NOMO-1 (cell line): ENCODE results near the gene NALCN.
A peak's percentile ranks its signal among the peaks of the same experiment; 100 is the strongest.

ENCODE experiments used
- DNase-seq, 2 experiments: peaks; one replicate each; lab custom pipeline; 2025; ENCODE audit not compliant: unreplicated experiment in 2 of 2; lab: John Stamatoyannopoulos, UW

The NALCN gene

DNA sequence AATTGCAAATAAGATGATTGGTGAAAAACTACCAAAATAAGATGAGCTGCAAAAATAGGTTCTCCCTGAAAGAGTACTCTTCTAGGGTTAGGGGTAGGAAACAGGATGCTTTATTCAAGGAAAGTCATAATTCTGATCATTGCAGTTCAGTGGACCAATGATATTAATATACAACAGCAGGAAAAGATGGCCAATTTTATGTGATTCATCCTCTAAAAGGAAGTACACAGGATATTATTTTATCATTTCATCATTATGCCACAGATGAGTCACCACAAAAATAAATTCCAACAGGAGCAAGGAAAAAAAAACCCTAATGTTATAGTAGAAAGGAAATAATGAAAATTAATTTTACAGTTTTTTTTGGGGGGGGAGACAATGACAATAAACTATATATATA is 205.0 kb downstream of the NALCN start:
- no peak for DNase-seq

DNA sequence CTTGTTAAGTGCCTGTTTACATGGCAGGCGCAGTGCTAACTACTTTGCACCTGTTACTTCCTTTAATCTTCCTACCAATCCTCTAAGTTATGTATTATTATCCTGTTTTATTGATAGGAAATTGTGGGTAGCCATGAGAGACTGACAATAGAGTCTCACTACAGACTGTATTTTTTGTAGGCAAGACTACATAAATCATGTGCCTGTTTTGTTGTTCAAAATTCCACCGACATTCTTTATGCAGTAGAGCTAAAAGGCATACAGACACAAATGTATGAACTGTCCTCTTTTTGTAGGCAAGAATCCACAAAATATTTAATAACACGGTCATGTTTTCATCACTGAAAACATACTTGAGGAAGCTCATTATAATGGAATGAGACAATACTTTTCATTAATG is 205.5 kb downstream of the NALCN start:
- DNase-seq = no peak

DNA sequence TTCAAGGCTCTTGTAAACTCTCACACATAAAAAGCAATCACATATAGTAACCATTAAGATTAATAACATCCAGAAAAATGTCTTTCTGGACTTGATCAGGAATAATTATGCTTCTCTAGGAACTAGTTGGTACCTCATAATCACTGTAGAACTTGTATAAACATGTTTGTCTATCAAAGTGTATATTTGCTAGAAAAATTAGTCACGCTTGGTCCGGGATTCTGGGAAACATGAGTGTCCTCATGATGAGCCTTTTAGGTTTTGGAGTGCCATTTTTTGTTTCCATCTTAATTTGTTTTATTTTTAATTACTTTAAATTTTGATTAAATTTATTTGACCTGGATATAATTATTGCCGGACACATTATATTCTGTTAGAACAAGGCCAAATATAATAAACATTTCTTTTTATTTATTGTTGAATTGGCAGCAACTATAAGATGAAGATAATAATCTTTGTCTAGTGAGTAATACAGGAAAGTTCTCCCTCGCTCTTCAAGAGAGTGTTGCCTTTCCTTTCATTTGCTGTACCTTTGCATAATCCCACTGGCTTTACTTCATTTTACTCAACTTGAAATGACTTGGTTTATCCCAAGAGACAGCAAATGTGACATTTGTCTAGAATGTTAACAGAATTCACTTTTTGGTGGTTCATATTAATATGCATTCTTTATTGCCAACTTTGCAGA is 207.0 kb downstream of the NALCN start:
- no peak for DNase-seq

DNA sequence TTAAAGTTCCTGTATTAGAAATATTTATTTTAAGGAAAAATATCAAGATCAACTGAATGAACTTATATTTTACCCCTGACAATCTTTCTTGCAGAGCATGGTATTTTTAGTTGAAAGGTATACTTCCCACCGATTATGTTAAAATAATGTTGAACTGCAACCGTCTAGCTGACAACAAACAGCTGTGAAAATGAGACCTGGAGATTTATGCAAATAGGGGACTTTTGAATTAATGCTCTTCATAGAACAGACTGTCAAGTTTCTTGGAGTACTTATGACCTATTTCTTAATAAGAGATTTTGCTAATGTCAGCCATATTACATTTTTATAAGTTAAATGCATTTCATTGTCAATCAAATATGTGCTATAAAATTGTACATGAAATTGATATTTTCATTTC is 210.9 kb downstream of the NALCN start:
- no peak for DNase-seq

DNA sequence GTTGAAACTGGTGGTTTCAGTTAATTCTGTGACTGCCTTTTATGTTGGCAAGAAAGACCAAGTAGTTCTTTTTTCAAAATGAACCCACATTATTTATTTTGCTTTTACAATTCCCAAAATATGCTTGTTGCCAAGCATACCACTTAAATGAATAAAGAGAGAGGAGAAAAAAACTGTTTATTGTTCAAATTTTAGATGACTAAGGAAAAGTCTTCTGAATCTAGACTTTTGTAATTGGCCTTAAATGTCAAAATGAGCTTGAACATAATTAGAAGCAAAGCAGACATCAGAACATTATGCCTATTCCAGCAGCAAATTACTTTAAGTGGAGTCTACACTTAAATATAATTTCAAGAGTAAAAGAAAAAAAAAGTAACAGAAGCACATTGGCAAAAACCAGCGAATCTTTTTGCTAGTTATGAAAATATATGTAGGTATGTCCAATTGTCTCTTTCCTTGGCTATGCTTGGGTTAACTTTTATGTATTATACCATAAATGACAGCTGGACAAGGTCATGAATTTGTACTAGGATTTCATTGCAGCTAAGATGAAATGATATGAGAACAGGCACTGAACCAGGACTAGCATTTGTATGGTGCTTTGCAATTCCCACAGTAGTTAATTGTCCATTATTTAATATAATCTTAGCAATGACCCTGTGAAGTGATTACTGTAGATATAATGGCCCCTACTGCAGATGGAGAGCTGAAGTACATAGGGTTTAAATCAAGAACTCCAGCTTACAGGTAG is 211.9 kb downstream of the NALCN start:
- no peak for DNase-seq

DNA sequence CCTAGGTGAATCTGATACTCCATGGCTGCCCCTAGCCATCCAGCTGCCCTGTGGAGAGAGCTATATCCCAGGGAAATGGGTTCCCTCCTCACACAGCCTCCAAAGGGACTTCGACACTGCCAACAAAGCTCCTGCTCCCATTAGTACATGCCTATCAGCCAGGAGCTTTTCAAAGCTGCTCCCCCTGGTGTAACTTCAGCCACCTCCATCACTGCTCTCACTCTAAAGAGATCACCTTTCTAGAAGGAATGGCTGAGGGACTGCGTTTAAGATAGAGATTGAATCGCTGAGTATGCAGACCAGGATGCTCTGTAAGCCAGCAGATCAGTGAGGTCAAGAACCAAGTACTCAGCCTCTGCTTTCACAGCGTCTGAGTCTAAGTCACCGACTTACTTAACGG is 213.7 kb downstream of the NALCN start:
- DNase-seq = no peak

DNA sequence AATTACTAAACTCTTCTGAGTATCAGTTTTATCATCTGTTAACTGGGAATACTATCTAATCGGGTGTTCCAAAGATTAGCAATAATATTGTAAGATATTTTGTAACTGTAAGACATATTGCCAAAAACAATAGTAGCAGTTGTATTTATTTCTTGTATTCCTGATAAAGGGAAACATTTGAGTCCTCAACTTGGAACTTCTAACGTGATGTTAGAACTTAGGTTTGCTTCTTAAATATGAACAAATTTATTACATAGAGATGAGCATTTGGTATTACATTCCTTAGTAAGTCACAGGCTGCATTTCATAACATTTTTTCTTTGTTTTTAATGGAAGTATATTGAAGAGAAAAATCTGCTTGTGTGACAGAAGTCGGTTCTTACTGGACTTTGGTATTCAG is 225.3 kb downstream of the NALCN start:
- no peak for DNase-seq

DNA sequence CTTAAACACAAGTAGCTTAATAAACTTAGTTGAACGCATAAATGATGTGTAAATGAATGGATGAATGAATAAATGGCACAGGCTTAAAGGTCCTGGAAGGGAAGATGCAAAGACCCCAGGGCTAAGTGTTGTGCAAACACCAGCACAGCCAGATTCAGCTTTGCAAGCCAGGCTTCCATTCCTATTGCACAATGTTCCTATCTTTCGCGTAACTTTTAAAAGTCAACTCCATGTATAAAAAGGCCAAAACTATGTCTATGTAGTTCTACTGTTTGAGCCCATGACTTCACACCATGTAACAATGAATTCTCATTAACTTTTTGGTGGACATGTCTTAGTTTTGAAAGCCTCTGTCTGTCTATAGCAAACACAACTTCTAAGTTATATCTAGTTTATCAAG is 226.0 kb downstream of the NALCN start:
- no peak for DNase-seq

DNA sequence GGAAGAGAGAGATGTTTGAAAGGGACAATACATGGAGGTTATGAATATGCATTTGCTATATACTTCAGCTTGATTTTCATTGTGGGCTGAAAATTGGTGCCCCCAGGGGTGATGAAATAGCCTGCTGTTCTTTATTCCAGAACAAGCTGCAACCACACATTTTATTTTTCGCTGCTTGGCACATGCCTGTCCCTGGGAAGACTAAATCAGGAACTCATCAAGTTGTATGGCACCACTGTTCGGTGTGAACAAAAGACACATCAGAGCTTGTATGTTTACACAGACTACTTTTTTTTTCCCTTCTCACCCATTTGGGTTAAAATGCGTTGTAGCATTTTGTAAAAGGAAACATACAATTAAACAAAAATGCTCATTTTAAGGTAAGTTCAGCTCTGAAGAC is 230.7 kb downstream of the NALCN start:
- DNase-seq = no peak

DNA sequence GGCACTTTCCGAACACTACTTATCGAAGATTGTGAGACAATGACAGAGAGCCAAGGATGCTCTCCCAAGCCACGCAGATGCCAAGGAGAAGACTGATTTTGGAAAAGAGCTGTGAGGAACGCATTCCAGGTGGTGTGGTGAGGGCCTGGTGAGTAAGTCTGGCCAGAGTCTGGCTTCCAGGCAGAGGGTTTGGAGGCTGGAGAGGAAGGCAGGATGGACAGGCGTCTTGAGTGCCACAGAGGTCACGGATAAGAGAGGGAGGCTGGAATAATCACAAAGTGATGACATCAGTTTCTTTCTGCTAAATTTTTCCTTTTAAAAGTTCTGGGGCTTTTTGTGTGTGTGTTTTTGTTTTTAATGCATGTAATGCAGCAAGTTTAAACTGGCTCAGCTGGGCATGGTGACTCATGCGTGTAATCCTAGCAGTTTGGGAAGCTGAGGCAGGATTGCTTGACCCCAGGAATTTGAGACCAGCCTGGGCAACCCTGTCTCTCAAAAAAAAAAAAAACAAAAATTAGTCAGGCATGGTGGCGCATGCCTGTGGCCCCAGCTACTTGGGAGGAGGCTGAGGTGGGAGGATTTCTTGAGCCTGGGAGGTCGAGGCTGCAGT is 235.1 kb downstream of the NALCN start:
- no peak for DNase-seq

DNA sequence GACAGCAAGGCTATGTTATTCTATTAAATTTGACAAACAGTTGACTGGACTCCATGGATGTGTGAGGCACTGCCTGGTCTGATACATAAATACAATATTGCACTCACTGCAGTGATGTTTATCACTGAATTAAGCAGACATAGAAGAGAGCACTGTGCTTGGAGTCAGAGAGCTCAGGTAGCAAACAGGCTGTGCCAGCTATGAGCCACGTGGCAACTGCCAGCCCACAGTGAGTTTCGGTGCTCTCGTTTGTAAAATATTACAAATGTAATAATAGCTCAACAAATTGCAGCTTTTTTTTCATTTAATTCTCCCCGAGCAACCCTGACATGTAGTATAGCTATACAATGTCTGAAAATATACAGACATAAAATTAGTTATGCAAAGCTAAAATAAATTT is 237.3 kb downstream of the NALCN start:
- no peak for DNase-seq

DNA sequence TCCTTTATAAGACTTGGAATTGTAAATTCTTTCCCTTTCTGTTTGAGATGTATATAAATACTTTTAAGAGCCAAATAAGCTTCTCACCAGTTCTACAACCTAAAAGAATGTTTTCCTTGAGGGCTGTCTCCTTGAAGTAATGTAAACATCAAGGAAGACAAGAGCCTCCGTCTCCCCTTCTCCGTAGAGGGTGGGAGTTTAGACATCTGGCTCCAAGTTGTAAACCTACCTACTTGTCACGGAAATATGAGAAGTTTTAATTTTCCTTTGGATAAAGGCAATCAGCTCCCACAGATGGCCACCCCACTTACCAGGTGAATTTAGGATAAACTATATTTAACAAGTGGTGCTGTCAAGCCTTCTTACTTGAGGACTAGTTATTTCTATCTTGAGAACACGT is 237.9 kb downstream of the NALCN start:
- DNase-seq = no peak

DNA sequence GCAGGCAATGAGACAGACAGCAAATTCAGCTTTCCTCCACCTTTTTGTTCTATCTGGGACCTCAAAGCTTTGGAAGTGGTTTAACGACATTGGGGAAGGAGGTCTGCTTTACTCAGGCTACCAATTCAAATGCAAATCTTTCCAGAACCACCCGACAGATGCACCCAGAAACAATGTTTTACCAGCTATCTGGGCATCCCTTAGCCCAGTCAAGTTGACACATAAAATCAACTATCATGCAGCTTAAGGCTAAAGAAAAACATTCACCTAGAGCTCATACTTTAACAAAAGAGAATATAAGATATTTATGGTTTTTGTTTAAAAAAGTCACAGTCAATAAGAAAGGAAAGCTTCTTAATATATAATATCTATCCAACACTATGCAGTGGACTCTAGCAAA is 246.0 kb downstream of the NALCN start:
- DNase-seq = no peak

DNA sequence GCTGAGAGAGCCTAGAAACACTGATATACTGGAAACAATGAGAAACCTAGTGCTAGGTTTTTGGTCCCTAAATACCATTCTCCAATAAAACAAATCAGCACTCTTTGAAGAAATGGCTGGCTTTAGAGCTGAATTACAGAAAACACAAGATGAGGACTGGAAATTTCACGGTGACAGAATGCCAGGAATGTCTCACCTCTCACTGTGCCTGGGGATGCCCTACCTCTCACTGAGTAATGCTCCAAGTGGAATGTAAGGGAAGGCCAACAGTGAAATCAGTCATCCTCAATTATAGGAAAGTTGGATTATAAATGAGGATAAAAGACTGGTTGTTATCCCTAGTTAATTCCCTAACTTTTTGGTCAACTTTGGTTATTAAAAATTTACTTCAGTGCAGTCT is 259.0 kb downstream of the NALCN start:
- DNase-seq = no peak

DNA sequence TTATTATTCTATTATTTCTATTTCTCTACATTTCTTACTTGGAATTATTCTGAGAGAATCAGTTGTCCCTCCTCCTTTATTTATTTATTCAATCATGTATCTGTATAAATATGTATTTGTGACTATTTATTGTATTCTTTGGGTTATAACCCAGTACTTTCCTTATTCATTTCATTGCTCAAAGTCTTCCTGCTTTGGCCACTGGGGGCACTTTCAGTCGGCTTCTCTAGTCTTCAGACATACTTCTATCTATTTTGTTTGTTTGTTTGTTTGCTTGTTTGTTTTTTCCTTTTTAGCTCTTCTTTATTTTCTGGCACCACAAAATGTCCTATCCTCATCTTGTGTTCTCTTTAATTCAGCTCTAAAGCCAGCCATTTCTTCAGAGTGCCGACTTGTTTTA is 260.4 kb downstream of the NALCN start:
- DNase-seq = no peak

DNA sequence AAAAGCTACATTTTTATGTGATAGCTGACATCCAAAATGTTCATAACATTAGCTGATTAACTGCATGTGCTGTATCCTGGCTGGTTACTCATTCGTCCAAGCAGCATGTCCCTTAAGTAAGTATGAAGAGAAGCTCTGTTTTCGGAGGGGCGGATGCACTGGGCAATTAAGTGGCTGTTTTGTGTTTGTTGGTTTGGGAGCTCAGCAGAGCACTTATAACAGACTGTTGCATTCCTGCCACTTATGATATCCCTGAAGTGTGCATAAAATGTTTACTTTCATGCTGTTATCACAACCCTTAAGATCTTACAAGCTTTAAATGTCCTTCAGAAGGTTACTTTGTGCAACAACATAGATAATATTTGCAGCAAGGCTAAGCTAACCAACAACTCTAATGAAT is 264.1 kb downstream of the NALCN start:
- no peak for DNase-seq

DNA sequence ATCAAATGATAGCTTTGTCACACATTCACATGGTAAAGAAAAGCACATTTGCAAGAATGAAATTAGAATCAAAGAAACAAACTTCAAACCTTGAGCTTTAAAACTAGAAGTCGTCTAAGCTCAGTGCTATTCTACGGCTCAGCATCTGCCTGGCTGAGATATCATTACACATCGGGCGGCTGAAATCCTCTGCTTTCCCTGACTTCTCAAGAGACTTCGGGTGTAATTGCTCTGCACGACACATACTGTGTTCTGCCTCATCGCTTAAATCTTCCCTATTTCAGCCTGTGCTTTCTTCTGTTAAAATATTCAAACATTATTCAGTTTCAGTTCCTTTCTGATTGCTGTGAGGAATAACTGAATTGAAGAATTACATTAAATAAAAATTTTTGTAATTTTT is 265.3 kb downstream of the NALCN start:
- peak in 1 of 2 experiments; percentile 3 for DNase-seq

DNA sequence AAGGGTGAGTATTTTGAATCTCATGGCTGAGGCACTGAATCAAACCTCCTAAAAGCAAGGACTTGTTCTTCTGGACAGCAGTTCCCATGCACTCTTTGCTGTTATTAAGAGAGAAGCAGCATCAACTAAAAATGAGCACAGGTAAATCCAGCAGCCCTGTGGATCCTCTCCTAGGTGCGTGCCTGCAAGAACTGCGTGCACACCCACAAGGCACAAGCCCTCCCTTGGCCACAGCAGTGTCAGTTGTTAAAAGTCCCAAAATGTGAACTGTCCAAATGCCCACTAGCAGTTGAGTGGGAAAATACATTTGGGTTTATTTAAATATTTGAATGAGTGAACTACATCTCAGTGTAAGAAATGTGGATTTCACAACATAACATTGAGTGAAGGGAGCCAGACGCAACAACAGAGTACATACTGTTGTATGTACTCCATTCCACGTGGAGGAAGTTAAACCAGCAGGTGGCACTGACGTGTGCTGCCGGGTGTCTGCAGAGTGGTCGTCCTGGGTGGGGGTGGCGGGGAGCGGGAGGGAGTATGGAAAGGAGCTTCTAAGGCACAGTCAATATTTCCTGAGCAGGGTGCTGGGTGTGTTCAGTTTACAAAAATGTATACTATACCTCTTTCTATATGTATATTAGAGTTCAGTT is 266.4 kb downstream of the NALCN start:
- DNase-seq = no peak

DNA sequence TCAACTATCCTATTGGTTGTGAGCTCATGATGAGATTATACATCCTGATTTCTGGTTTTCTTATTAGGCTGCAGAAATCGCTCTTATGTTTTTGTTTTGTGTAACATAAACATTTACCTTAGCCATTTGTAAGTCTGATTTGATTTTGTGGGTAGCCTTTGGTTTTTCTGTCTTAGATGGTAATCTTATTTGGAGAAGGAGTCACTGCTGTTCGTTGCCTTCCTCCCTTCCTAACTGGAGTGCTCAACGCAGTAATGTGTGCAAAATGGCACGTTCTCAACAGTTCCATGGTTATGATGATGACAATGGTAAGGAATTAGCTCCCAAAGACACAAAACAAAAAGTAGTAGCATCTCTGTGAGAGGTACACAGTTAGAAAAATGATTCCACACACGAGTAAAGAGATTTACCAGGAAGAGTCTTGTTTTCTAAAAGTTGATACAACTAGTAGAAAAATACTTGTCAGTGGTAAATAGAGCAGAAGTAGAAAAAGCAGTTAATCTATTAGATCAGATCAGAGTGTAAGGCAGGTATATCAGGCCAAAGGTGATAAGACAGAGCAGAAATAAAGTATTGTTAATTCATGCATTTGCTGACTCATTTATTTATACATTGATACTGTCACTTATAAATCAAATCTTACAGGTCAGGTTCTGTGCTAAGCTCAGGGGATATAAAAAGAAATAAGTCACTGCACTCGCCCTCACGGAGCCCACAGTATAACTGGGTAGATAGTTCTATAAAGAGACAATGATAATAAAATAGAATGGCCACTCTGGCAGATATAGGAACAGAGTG is 270.0 kb downstream of the NALCN start:
- no peak for DNase-seq

DNA sequence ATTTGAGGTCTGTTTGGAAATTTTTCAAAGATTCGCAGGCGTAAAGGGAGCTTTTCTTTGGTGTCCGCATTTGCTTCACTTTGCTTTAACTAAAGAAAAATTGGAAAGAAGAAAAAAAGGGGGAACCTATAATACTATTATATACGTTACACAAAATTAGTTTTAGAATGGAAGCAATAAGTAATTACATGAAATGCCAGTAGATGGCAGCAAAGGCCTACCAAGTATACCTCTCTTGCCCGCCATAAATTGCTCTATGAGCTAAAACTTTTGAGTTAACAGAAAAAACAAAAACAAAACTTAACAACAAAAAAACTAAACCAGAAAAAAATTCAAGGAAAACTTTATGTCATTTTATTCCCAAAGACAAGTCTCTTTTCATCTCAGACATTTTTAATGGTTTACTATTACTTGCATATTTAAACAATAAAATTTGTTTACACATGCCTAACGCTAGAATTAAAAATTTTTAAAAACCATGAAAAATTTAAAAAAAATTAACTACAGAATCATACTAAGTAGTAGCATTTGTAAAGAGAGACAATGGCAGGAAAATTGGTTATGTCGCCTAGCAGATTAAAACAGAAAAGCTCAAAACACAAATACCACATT is 271.4 kb downstream of the NALCN start:
- DNase-seq = peak; percentile 13 to 54
